Left lung (tissue), 10 donors: ENCODE results near the gene GON4L. TPM values are rescaled to one million over a fixed set of nuclear protein-coding genes. Genes with fewer than 3 reads are reported as not detected.
"Not testable (repeated sequence)": the region's sequence is repeated elsewhere in the genome, so short reads cannot be mapped to it uniquely, and the experiment has no call there.

ENCODE experiments used
- ATAC-seq: fragments of 200-7000 bp; cut with Tn5 transposase; one replicate; pipeline ENCODE4 v1.9.1; 2020; ENCODE audit warnings: moderate library complexity
- DNase-seq, 4 donors: peaks; one replicate each; pipeline ENCODE4 v3.0.0-alpha.2; 2013 to 2020
- H3K27ac ChIP-seq, 2 donors: fragments of 200-600 bp; sonication (generic) in 1 of 2; one replicate each; pipeline versions ENCODE4 v1.5.0 to v1.8.0; 2020 to 2021
- H3K27me3 ChIP-seq, 2 donors: fragments of 200-600 bp; sonication (generic) in 1 of 2; one replicate each; pipeline versions ENCODE4 v1.5.0 to v1.8.0; 2020 to 2021
- H3K36me3 ChIP-seq, 2 donors: fragments of 200-600 bp; sonication (generic) in 1 of 2; one replicate each; pipeline versions ENCODE4 v1.5.0 to v1.8.0; 2020 to 2021
- H3K4me1 ChIP-seq, 2 donors: fragments of 200-600 bp; one replicate each; pipeline ENCODE4 v1.8.0; 2021
- H3K4me3 ChIP-seq, 2 donors: fragments of 200-600 bp; sonication (generic) in 1 of 2; one replicate each; pipeline versions ENCODE4 v1.5.0 to v1.8.0; 2020 to 2021; ENCODE audit warnings: mild to moderate bottlenecking in 1 of 2
- H3K9me3 ChIP-seq, 2 donors: fragments of 200-600 bp; sonication (generic) in 1 of 2; one replicate each; pipeline versions ENCODE4 v1.5.0 to v1.8.0; 2020 to 2021
- intact Hi-C, 2 donors: fragments of 100-400 bp; cut with DNase I; formaldehyde crosslinking; loops; one replicate each; pipeline versions ENCODE4 v1.11.2 to v1.14.2; 2022
- polyA plus RNA-seq, 6 donors: library from polyadenylated mRNA; unstranded; fragments of 120-200 nt; gene quantifications; one replicate each; pipeline ENCODE4 v1.2.1, GENCODE V29; 2013; ENCODE audit not compliant: insufficient read length in 6 of 6
- total RNA-seq, 2 donors: library from RNA; stranded (reverse); fragmentation: NEBNext Ultra II Directional; extraction: Animal tissue kit (Norgen Biotek cat#: 25700); gene quantifications; one replicate each; pipeline ENCODE4 v1.2.1, GENCODE V29; 2021
- TF ChIP-seq, protein P1 (sequence below), 2 donors: fragments of 200-600 bp; sonication (generic) in 1 of 2; IDR thresholded peaks; one replicate each; pipeline versions ENCODE4 v1.5.0 to v1.8.0; 2021; ENCODE audit warnings: antibody characterized with exemption in 2 of 2
- donor health status: DM: no; HTN: yes; CAD: no.
- donor health status: DM: no; HTN: no; CAD: no.

The GON4L gene
- total and polyA plus RNA-seq, 8 donors, result 41.8 to 74.4 (median 62.8) TPM

- DNase-seq, result peak in 1 of 4 donors; percentile 18
- Histone ChIP-seq H3K36me3 (peaks cover 0 to 67% of the 10 kb centered on the region in 2 donors), H3K27me3 (no peaks in the 10 kb centered on the region), H3K9me3 (no peaks in the 10 kb centered on the region), H3K4me3 (no peak overlapping the region), H3K27ac (no peak overlapping the region), H3K4me1 (no peaks in the 10 kb centered on the region)
- TF ChIP-seq, protein P1, sequence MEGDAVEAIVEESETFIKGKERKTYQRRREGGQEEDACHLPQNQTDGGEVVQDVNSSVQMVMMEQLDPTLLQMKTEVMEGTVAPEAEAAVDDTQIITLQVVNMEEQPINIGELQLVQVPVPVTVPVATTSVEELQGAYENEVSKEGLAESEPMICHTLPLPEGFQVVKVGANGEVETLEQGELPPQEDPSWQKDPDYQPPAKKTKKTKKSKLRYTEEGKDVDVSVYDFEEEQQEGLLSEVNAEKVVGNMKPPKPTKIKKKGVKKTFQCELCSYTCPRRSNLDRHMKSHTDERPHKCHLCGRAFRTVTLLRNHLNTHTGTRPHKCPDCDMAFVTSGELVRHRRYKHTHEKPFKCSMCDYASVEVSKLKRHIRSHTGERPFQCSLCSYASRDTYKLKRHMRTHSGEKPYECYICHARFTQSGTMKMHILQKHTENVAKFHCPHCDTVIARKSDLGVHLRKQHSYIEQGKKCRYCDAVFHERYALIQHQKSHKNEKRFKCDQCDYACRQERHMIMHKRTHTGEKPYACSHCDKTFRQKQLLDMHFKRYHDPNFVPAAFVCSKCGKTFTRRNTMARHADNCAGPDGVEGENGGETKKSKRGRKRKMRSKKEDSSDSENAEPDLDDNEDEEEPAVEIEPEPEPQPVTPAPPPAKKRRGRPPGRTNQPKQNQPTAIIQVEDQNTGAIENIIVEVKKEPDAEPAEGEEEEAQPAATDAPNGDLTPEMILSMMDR (IDR thresholded peaks at IDR 0.05), result no peak
- no peak for ATAC-seq
- intact Hi-C loops, result no loop called here
These were observed 143.9 kb downstream of the GON4L start for GRCh38 chr1:155713075-155713474.

- H3K4me3 ChIP-seq, H3K27ac ChIP-seq, H3K4me1 ChIP-seq, DNase-seq, H3K27me3 ChIP-seq, H3K9me3 ChIP-seq, intact Hi-C loops: not testable (repeated sequence)
- ATAC-seq, result peak; percentile 33
- peaks cover 0 to 62% of the 10 kb centered on the region in 2 donors for H3K36me3 ChIP-seq
These were observed 144.4 kb downstream of the GON4L start for GRCh38 chr1:155712636-155713035.

GRCh38 chr1:155711457-155711856, 145.6 kb downstream of the GON4L start:
- H3K4me1 ChIP-seq, H3K4me3 ChIP-seq, H3K27ac ChIP-seq, intact Hi-C loops, H3K9me3 ChIP-seq, DNase-seq, ATAC-seq, H3K27me3 ChIP-seq: not testable (repeated sequence)
- H3K36me3 ChIP-seq, result peaks cover 0 to 52% of the 10 kb centered on the region in 2 donors

DNA sequence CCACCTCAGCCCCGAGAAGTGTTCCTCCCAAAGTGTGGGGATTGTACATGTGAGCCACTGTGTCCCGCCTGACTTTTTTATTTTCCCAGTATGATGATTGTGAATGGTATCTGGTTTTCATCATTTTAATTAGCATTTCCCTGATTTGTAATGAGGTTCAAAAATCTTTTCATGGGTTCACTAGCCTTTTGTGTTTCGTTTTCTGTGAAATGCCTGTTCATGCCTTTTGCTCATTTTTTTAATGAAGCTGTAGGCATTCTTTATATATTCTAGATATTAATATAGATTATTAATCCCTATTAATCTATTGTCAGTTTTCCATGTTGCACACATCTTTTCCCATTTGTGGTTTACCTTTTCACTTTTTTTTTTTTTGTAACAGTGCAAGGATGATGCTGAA, 147.6 kb downstream of the GON4L start:
- Histone ChIP-seq H3K4me3 (no peak overlapping the region), H3K9me3 (no peaks in the 10 kb centered on the region), H3K36me3 (peaks cover 0 to 32% of the 10 kb centered on the region in 2 donors), H3K27me3 (no peaks in the 10 kb centered on the region), H3K27ac (no peak overlapping the region), H3K4me1 (peaks cover 0 to 4% of the 10 kb centered on the region in 2 donors)
- no peak for DNase-seq
- TF ChIP-seq, protein P1 (IDR thresholded peaks at IDR 0.05), result no peak
- ATAC-seq, result no peak
- intact Hi-C loops, result no loop called here

- no peak for DNase-seq
- TF ChIP-seq, protein P1 (IDR thresholded peaks at IDR 0.05), result no peak
- no peaks in the 10 kb centered on the region for H3K27me3 ChIP-seq
- H3K36me3 ChIP-seq, result peaks cover 0 to 15% of the 10 kb centered on the region in 2 donors
- no peak overlapping the region for H3K27ac ChIP-seq
- no peak for ATAC-seq
- H3K4me1 ChIP-seq, result peaks cover 0 to 11% of the 10 kb centered on the region in 2 donors
- H3K4me3 ChIP-seq, result no peak overlapping the region
- intact Hi-C loops, result no loop called here
- H3K9me3 ChIP-seq, result no peaks in the 10 kb centered on the region
These were observed 150.9 kb downstream of the GON4L start for GRCh38 chr1:155706139-155706538.

- DNase-seq, H3K36me3 ChIP-seq, H3K27me3 ChIP-seq, intact Hi-C loops, H3K4me3 ChIP-seq, H3K27ac ChIP-seq, H3K9me3 ChIP-seq, ATAC-seq: not testable (repeated sequence)
- H3K4me1 ChIP-seq, result peaks cover 0 to 11% of the 10 kb centered on the region in 2 donors
These were observed 152.6 kb downstream of the GON4L start for GRCh38 chr1:155704414-155704813.

DNA sequence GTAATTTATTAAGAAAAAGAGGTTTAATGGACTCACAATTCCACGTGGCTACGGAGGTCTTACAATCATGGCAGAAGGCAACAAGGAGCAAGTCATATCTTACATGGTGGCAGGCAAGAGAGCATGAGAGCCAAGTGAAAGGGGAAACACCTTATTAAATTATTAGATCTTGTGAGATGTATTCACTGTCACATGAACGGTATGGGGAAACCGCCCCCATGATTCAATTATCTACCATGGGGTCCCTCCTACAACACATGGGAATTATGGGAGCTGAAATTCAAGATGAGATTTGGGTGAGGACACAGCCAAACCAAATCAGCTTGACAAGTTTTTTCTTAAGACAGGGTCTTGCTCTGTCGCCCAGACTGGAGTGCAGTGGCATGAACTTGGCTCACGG, 153.8 kb downstream of the GON4L start:
- intact Hi-C loops, result no loop called here
- no peak overlapping the region for H3K27ac ChIP-seq
- DNase-seq (no peak), ATAC-seq (no peak)
- H3K27me3 ChIP-seq, result no peaks in the 10 kb centered on the region
- H3K9me3 ChIP-seq, result no peaks in the 10 kb centered on the region
- no peak overlapping the region for H3K4me3 ChIP-seq
- H3K4me1 ChIP-seq, result peaks cover 0 to 11% of the 10 kb centered on the region in 2 donors
- H3K36me3 ChIP-seq, result no peaks in the 10 kb centered on the region
- TF ChIP-seq, protein P1 (IDR thresholded peaks at IDR 0.05), result no peak

- DNase-seq, H3K27me3 ChIP-seq, H3K4me1 ChIP-seq, intact Hi-C loops, H3K4me3 ChIP-seq, H3K27ac ChIP-seq, H3K9me3 ChIP-seq, ATAC-seq, H3K36me3 ChIP-seq: not testable (repeated sequence)
These were observed 155.3 kb downstream of the GON4L start for GRCh38 chr1:155701675-155702074.
